Gastrocnemius medialis (tissue), 4 donors: ENCODE measurements around the gene SYNJ2.

ENCODE experiments used
- CTCF ChIP-seq, 5 experiments: fragments of 450-650 bp in 3 of 5; fragments of 200-600 bp in 2 of 5; sonication (generic) in 2 of 5; IDR thresholded peaks in 4 of 5; conservative IDR thresholded peaks in 1 of 5; 1 replicate in 4 of 5; 2 replicates in 1 of 5; pipeline ENCODE4 v1.5.1; 2016 to 2019; ENCODE audit warnings: antibody characterized with exemption in 5 of 5, mild to moderate bottlenecking in 3 of 5, moderate library complexity in 3 of 5
- POLR2A ChIP-seq, 2 donors: fragments of 450-650 bp; IDR thresholded peaks; one replicate each; pipeline ENCODE4 v1.6.1; 2017; ENCODE audit warnings: antibody characterized with exemption in 2 of 2, mild to moderate bottlenecking in 2 of 2, moderate library complexity in 2 of 2

- TF ChIP-seq CTCF (IDR thresholded peaks at IDR 0.05 in 4 of 5, conservative IDR thresholded peaks at IDR 0.05 in 1 of 5), result no peak
- TF ChIP-seq POLR2A (IDR thresholded peaks at IDR 0.05), result no peak
Measured at GRCh38 chr6:158033751-158034702, 52.4 kb downstream of the SYNJ2 start.
